ENCODE measurements around the gene CSN2.

CSN2 gene

DNA sequence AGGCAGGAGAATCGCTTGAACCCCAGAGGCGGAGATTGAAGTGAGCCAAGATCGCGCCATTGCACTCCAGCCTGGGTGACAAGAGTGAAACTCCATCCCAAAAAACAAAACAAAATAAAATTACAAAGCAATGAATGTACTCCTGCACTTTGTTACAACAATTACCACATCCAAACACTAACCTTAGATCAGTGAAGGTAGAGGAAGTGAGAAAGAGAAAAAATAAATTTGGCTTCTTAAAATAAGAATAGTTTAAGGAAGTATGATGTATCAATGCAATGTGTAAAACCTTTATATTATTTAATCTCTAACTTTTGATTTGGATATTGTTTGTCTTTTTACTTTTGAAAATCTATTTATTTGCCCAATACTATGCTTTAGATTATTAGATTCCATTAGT lies 56.3 kb downstream of the CSN2 start:
- TF ChIP-seq FOXM1 (IDR thresholded peaks at IDR 0.05; ENCODE audit: borderline replicate concordance, low read depth) (no peak), TAF1 (IDR thresholded peaks at IDR 0.05; ENCODE audit: low read depth) (no peak), TEAD4 (IDR thresholded peaks at IDR 0.05) (no peak)
- TF ChIP-seq, protein P1, sequence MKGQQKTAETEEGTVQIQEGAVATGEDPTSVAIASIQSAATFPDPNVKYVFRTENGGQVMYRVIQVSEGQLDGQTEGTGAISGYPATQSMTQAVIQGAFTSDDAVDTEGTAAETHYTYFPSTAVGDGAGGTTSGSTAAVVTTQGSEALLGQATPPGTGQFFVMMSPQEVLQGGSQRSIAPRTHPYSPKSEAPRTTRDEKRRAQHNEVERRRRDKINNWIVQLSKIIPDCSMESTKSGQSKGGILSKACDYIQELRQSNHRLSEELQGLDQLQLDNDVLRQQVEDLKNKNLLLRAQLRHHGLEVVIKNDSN (IDR thresholded peaks at IDR 0.05), result no peak
- TF ChIP-seq, protein P2, sequence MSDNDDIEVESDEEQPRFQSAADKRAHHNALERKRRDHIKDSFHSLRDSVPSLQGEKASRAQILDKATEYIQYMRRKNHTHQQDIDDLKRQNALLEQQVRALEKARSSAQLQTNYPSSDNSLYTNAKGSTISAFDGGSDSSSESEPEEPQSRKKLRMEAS (IDR thresholded peaks at IDR 0.05), result no peak
- TF ChIP-seq, protein P3, sequence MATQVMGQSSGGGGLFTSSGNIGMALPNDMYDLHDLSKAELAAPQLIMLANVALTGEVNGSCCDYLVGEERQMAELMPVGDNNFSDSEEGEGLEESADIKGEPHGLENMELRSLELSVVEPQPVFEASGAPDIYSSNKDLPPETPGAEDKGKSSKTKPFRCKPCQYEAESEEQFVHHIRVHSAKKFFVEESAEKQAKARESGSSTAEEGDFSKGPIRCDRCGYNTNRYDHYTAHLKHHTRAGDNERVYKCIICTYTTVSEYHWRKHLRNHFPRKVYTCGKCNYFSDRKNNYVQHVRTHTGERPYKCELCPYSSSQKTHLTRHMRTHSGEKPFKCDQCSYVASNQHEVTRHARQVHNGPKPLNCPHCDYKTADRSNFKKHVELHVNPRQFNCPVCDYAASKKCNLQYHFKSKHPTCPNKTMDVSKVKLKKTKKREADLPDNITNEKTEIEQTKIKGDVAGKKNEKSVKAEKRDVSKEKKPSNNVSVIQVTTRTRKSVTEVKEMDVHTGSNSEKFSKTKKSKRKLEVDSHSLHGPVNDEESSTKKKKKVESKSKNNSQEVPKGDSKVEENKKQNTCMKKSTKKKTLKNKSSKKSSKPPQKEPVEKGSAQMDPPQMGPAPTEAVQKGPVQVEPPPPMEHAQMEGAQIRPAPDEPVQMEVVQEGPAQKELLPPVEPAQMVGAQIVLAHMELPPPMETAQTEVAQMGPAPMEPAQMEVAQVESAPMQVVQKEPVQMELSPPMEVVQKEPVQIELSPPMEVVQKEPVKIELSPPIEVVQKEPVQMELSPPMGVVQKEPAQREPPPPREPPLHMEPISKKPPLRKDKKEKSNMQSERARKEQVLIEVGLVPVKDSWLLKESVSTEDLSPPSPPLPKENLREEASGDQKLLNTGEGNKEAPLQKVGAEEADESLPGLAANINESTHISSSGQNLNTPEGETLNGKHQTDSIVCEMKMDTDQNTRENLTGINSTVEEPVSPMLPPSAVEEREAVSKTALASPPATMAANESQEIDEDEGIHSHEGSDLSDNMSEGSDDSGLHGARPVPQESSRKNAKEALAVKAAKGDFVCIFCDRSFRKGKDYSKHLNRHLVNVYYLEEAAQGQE (IDR thresholded peaks at IDR 0.05; ENCODE audit: low read depth), result no peak

DNA sequence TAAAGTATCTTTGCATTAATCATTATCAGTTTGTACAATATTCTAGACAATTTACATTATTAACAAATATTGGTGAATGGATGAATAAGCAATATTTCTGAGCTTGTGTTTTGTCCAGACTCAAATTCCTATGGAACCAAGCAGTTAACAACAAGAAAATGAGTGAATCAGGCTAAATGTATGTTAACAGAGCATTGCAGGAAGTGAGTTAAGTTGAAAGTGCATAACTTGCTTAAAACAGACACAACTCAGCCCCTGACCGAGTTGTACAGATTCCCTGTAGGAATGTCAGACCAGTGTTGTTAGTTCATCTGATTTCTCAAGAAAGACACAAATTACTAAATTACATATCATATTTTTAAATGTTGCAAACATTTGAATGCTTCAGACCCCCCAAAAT lies 58.4 kb downstream of the CSN2 start:
- TF ChIP-seq NFIC (IDR thresholded peaks at IDR 0.05) (no peak), EP300 (IDR thresholded peaks at IDR 0.05; ENCODE audit: borderline replicate concordance) (no peak), ZBTB7A (IDR thresholded peaks at IDR 0.05; ENCODE audit: low read depth) (no peak), FOXM1 (IDR thresholded peaks at IDR 0.05; ENCODE audit: borderline replicate concordance, low read depth) (no peak), TAF1 (IDR thresholded peaks at IDR 0.05; ENCODE audit: low read depth) (no peak)

All from Ishikawa (cell line).